HG03025 (cell line): ENCODE data around the gene LRRC23.
A peak's percentile ranks its signal among the peaks of the same experiment; 100 is the strongest.

Source experiments
- ATAC-seq: cut with Tn5 transposase; IDR thresholded peaks from one replicate; pipeline ENCODE4 v1.9.1; 2021; ENCODE audit warnings: mild to moderate bottlenecking, moderate library complexity; ENCODE audit not compliant: unreplicated experiment, low FRiP score

The LRRC23 gene

GRCh38 chr12:6941782-6942181 is 37.2 kb downstream of the LRRC23 start:
- ATAC-seq: no peak

GRCh38 chr12:6942331-6942665 is 37.7 kb downstream of the LRRC23 start:
- no peak for ATAC-seq

GRCh38 chr12:6943389-6943721 is 38.7 kb downstream of the LRRC23 start:
- peak; percentile 10 for ATAC-seq

- ATAC-seq: peak; percentile 24
These were observed 39.2 kb downstream of the LRRC23 start, which contains the start of the genes C12orf57 and RNU7-1 for GRCh38 chr12:6943722-6944380. C12orf57 (plus strand) TSS chr12:6944022; CDS start chr12:6944122, 100 bp downstream. RNU7-1 (plus strand) TSS chr12:6943816.

- peak; percentile 26 for ATAC-seq
These were observed 40.0 kb downstream of the LRRC23 start for GRCh38 chr12:6944381-6945186.

GRCh38 chr12:6945613-6946012 is 41.0 kb downstream of the LRRC23 start:
- no peak for ATAC-seq

GRCh38 chr12:6946033-6946919 is 41.7 kb downstream of the LRRC23 start:
- no peak for ATAC-seq

GRCh38 chr12:6946920-6947374 is 42.3 kb downstream of the LRRC23 start:
- ATAC-seq: no peak

- no peak for ATAC-seq
These were observed 43.0 kb downstream of the LRRC23 start for GRCh38 chr12:6947615-6948014.

- ATAC-seq: no peak
These were observed 44.4 kb downstream of the LRRC23 start for GRCh38 chr12:6948873-6949594.

GRCh38 chr12:6950401-6950801 is 45.8 kb downstream of the LRRC23 start:
- ATAC-seq: no peak

- ATAC-seq: no peak
These were observed 46.4 kb downstream of the LRRC23 start, which contains the start of gene PTPN6 for GRCh38 chr12:6950811-6951540. PTPN6 (plus strand) TSS chr12:6951356; CDS start chr12:6951513, 157 bp downstream.

- no peak for ATAC-seq
These were observed 47.0 kb downstream of the LRRC23 start for GRCh38 chr12:6951551-6952120.

- ATAC-seq: no peak
These were observed 47.7 kb downstream of the LRRC23 start for GRCh38 chr12:6952121-6952862.

- peak; percentile 0 for ATAC-seq
These were observed 48.3 kb downstream of the LRRC23 start for GRCh38 chr12:6952863-6953441.

GRCh38 chr12:6953442-6954315 is 49.1 kb downstream of the LRRC23 start:
- peak; percentile 47 for ATAC-seq
